HG02642 (cell line): Measurements from ENCODE around the gene SRRM3.
"Not testable (repeated sequence)": the region's sequence is repeated elsewhere in the genome, so short reads cannot be mapped to it uniquely, and the experiment has no call there.

Experiments
- ATAC-seq: cut with Tn5 transposase; IDR thresholded peaks from one replicate; pipeline ENCODE4 v1.9.1; 2021; ENCODE audit warnings: mild to moderate bottlenecking; ENCODE audit not compliant: unreplicated experiment, poor library complexity

The SRRM3 gene

DNA sequence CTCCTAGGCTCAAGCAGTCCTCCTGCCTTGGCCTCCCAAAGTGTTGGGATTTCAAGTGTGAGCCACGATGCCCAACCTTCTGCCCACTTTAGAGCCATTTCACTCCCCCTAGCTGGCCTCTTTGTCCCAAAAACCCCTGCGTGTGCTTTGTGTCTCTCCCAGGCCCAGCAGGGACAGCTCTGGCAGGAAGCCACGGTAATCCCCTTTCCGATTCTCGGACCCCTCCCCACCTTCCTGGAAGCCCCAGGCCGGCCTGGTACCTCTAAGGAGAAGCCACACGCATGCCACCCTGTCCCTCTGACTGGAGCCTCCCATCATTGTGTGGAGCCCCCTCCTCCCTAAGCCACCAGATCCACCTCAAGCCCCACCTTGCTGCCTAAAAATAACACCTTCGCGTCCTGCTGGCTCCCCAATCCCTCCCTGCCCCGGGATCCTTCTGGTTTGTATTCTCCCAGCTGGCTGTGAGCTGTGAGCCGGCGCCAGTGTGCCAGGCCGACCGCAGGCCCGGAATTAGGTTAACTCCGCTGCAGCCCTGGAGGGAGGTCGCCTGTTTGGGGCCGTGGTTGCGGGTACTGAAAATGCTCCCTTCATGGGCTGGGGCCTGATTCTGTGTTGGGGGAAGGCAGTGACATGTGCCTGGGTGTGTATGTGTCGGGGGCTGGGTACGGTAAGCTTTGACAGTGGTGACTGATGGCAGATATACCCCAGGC lies 16.4 kb upstream of the SRRM3 start:
- ATAC-seq: no peak

DNA sequence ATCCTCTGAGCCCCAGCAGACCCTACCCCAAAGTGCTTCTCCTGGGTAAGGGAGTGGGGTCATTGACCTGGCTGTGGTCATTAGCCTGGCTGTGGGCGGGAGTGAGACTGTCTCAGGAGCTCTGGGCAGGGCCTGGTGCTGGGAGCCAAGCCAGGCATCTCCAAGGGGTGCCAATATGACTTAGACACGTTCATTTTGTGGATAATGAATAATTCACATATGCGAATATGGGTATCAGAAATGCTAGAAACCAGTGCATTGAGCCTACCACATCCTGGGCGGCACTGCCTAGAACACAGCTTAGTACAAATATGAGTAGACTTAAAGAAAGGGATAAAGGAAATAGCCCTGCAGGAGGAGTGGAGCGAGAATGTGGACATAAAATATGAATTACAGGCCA lies 14.4 kb upstream of the SRRM3 start:
- ATAC-seq: no peak

DNA sequence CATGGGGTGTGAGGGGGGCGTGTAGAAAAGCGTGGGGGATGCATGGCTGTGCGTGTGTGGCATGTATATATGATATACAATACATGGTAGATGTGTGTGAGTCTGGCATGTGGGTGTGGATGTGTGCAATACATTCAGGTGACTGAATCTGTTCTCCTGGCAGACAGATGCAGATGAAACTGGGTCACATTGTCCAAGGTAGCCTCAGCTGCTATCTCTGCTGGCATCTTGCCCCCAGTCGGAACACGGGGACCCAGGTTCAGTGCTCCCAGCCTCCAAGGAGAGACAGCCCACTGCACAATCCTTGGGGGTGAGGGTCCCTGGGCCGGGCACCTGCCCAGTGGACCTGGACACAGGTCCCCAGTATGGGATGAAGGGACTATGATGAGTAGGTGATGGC lies 12.4 kb upstream of the SRRM3 start:
- ATAC-seq: no peak

DNA sequence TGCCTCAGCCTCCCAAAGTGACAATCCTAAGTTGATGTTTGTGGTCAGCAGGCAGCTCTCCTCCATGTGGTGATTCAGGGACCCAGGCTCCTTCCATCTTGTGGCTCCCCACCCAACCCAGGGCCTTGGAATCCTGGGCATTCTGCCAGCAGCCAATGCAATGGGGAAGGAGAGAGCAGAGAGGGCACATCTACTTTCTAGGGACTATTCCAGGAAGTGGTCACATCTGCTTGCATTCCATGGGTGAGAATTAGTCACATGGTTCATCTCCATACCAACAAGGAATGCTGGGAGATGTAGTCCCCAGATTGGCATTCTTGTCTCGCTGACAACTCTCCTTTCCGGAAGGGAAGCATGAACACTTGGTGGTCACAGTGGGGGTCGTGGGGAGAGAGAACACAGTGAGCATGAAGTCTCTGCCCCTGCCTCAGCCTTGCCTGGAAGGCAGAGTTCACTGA lies 9.9 kb upstream of the SRRM3 start:
- no peak for ATAC-seq

DNA sequence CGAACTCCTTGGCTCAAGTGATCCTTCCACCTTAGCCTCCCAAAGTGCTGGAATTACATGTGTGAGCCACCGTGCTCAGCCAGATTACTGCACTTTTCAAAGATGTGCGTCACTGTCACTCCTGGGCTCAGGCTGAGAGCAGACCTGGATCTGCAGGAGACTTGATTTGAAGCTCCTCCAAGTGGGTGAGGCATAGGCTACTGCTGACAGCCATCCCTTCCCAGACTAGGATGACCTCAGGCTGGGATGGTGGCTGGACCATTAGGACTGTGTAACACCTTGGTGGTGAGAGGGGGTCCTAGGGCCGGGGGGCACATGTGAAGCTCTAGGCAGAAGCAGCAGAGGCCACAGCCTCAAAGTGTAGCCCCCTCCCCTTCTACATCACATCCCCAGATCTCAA lies 8.2 kb upstream of the SRRM3 start:
- ATAC-seq: no peak

- ATAC-seq: no peak
Observed at GRCh38 chr7:76193883-76194282, 7.8 kb upstream of the SRRM3 start.

DNA sequence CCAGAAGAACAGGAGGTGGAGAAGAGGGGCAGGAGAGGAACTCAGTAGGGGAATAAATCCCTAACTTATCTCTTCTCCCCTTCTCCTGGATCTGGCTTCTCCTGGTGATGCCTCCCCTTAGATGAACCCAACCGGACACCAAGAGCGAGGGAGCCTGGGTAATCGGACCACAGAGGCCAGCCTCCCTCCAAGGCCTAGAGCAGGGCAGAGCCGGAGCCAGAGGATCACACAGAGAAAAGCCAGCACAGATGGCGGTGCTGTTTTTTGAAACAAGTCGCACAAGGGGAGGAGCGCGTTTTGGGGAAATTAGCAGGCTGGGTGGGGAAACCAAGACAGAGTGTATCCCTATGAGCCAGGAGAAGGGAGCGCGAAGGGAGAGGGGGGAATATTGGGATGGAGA lies 4.9 kb upstream of the SRRM3 start:
- no peak for ATAC-seq

DNA sequence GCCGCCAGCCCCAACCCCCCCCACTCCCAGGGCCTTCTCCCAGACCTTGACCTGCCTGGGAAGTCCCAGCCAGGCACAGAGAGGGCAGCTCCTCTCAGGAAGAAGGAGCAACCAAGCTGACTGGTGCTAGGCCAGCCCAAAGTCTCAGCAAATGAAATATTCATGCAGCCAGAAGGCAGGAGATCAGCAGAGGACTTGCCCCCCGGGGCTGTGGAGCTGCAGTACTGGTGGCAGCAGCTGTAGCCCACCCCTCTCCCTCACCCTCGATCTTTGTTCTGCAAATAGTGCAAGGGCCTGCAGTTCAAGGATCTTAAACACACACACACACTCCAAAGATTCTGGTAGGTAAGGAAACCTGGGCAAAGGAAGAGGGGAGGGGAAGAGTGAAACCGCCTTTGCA lies 3.5 kb upstream of the SRRM3 start:
- ATAC-seq: no peak

DNA sequence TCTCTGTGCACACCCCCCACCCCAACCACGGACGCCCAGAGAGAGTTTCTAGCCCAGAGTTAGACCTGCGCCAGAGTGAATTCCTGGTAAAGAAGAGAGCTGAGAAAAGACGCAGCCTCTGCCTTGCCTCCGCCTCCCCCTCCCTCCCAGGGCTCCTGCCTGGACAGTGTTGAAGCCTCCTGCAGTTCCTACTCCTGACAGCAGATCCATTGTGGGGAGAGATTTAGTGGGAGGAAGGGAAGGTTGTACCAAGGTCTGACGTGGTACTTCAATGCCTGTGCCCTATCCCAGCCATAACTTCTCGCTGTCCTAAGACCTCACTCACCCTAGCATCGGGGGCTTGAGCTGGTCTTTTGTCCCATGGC lies 952 bp downstream of the SRRM3 start:
- no peak for ATAC-seq

DNA sequence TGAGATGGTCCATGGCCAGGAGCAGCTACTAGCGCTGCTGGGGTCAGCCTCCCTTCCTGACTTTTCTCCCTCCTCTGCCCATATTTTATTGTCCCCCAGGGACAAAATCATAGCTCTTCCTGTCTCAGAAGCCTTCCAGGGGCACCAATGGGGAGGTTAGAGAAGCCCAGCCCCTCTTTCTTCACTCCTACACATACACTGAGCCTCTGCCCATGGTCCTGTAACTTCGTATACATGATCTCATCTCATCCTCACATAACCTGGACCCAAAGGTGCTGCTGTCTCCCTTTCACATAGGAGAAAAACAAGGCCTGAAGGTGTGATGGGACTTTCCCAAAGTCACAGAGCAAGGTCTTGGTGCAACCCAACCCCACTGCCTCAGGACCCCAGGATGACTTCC lies 2.5 kb downstream of the SRRM3 start:
- no peak for ATAC-seq

- ATAC-seq: no peak
Observed at GRCh38 chr7:76206633-76207032, 4.9 kb downstream of the SRRM3 start.

DNA sequence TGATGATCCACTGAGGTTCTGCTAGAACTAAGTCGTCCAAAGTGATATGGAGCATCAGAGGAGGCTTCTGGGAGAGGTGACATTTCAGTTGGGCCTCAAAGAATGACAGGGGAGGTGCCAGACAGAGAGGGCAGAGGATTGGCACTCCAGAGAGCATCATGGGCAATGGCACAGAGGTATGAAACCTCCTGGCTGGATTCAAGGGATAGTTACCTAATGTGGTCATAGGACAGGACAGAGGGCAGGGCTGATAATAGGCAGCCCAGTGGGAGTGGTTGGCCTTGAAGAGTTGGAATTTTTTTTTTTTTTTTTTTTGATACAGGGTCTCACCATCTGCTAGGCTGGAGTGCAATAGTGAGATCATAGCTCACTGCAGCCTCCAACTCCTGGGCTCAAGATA lies 7.6 kb downstream of the SRRM3 start:
- ATAC-seq: no peak

DNA sequence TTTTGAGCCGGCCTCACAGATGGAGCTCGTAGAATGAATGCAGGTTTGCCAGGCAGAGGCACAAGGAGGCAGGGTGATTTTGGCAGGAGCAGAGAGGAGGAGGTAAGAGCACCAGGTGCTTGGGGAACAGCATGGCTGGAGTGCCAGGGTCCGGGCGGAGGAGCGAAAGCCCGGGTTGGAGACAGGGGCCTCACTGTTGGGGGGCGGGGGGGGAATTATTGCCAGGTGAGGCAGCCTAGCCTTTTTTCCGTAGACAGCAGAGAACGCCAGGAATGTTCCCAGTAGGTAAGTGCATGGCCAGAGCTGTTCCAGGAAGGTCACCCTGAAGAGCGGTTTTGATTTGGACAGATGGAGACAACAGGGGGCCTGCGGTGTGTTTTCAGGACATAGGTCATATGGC lies 9.5 kb downstream of the SRRM3 start:
- no peak for ATAC-seq

GRCh38 chr7:76215349-76215748 lies 13.7 kb downstream of the SRRM3 start:
- ATAC-seq: not testable (repeated sequence)

- no peak for ATAC-seq
Observed at GRCh38 chr7:76216381-76217082, 14.8 kb downstream of the SRRM3 start.

- no peak for ATAC-seq
Observed at GRCh38 chr7:76217942-76218566, 16.4 kb downstream of the SRRM3 start.

DNA sequence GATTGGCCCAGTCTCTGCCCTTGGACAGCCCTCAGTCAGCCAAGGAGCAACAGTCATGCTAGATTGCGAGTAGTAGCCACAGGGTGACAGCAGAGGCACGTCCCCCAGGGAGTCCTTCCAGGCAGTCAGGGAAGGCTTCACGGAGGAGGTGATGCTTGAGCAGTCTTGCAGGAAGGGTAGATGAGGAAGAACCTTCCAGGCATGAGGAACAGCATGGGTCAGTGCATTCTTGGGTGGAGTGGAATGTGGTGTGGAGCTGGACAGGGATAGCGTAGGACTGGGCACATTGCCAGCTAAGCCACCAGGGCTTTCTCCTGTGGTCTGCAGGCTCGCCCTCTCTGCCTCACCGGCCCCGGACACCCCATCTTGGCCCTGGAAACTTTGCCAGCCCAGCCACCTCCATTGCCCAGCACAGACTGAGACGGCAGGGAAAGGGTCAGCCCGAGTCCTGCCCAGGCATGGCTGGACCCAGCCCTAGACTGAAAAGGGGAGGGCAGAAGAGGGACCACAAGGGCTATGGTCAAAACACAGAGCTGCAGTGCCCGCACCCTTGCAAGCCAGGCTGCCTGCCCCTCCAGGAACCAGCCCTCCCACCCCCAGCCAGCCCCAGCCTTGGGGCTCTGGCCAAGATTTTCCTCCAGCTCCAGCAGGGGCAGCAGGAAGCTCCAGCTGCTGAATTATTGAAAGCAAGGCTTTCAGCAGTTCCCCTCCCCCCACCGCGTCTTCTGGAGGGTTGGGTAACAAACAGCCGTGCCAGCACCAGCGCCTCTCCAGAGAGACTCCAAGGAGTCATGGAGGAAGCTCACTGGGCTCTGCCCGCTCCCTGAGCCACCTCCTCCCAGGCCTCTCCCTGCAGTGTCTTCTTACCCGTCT lies 18.7 kb downstream of the SRRM3 start:
- ATAC-seq: no peak

DNA sequence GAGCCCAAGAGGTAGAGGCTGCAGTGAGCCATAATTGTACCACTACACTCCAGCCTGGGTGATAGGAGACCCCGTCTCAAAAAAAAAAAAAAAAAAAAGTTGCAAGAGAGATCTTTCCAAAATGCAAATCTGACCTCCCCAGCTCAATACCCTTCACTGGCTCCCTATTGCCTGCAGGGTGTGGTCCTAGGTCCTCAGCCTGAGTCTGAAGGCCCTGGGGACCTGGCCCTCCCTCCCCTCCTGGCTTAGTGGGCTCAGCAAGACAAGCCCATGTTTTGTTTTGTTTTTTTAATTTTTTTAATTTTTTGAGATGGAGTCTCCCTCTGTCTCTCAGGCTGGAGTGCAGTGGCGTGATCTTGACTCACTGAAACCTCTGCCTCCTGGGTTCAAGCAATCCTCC lies 20.6 kb downstream of the SRRM3 start:
- ATAC-seq: no peak

- ATAC-seq: no peak
Observed at GRCh38 chr7:76222839-76223238, 21.1 kb downstream of the SRRM3 start.

DNA sequence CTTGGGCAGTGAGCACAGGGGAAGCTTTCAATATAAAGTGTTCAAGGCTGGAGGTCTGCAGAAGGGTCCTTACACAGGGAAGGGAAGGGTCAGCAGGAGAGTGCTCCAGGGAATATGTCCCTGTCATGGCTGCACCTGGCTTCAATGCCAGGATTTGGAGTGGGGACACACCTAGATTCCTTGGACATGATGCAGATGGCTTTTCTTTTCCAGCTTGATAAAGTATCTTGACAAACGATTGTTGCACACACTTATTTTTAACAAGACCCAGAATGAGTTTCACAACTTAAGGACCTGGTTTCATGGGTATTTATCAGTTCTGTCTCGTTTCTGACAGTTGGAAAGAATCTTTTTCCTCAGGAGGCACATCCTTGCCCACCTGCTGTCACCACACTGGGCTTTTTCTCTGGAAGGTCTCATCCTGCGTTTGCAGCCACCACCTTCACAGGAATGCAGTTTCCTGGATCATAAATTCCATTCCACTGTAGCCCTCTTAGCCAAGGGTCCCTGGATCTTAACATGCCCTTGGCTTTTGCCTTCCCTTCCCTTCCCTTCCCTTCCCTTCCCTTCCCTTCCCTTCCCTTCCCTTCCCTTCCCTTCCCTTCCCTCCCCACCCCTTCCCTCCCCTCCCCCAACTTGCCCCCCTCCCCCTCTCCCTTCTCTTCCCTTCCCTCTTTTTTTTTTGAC lies 21.7 kb downstream of the SRRM3 start:
- no peak for ATAC-seq
